DND-41 (cell line): Measurements from ENCODE around the gene ME3.

ENCODE experiments used
- ATAC-seq: fragments of 200-7000 bp; cut with Tn5 transposase; 3 replicates; pipeline ENCODE4 v1.9.1; 2021; ENCODE audit warnings: low read depth; ENCODE audit not compliant: insufficient read depth
- DNase-seq: peaks from one replicate; pipeline ENCODE4 v3.0.0-alpha.2; 2020
- H2AFZ ChIP-seq: 2 replicates; pipeline ENCODE4 v1.6.0; 2012; ENCODE audit warnings: low read depth, low read length
- H3K27ac ChIP-seq: 2 replicates; pipeline ENCODE4 v1.5.1; 2012; ENCODE audit warnings: low read length, inconsistent platforms
- H3K27me3 ChIP-seq: fragments of 200-600 bp; sonication (generic); 2 replicates; pipeline ENCODE4 v1.6.0; 2012; ENCODE audit warnings: low read length, mild to moderate bottlenecking, inconsistent platforms; ENCODE audit not compliant: insufficient read depth, poor library complexity
- H3K36me3 ChIP-seq: 2 replicates; pipeline ENCODE4 v1.5.1; 2012; ENCODE audit warnings: low read length, inconsistent platforms; ENCODE audit not compliant: insufficient read depth
- H3K4me1 ChIP-seq: 2 replicates; pipeline ENCODE4 v1.5.1; 2012; ENCODE audit warnings: mild to moderate bottlenecking, low read length; ENCODE audit not compliant: insufficient read depth
- H3K4me2 ChIP-seq: 2 replicates; pipeline ENCODE4 v1.6.0; 2012; ENCODE audit warnings: mild to moderate bottlenecking, moderate library complexity, low read length, inconsistent platforms; ENCODE audit not compliant: insufficient read depth
- H3K4me3 ChIP-seq, 2 experiments: fragments of 200-600 bp in 1 of 2; shearing (Covaris generic) in 1 of 2; 2 replicates each; pipeline ENCODE4 v1.5.1; 2012 to 2016; ENCODE audit warnings: inconsistent platforms in 2 of 2, low read length in 2 of 2, mild to moderate bottlenecking in 2 of 2, low read depth in 1 of 2, moderate library complexity in 1 of 2
- H3K79me2 ChIP-seq: 2 replicates; pipeline ENCODE4 v1.6.0; 2012; ENCODE audit warnings: low read length, inconsistent platforms; ENCODE audit not compliant: insufficient read depth
- H3K9ac ChIP-seq: 2 replicates; pipeline ENCODE4 v1.6.0; 2012; ENCODE audit warnings: low read depth, mild to moderate bottlenecking, inconsistent platforms, low read length, moderate library complexity
- H3K9me3 ChIP-seq: 2 replicates; pipeline ENCODE4 v1.5.1; 2012; ENCODE audit warnings: low read length, moderate library complexity, mild to moderate bottlenecking, inconsistent platforms; ENCODE audit not compliant: insufficient read depth, severe bottlenecking
- H4K20me1 ChIP-seq: 2 replicates; pipeline ENCODE4 v1.6.0; 2012; ENCODE audit warnings: low read length; ENCODE audit not compliant: insufficient read depth
- EZH2 ChIP-seq: IDR thresholded peaks from 3 replicates; pipeline ENCODE4 v1.6.1; 2012; ENCODE audit warnings: borderline replicate concordance, low read depth, mild to moderate bottlenecking, moderate library complexity, low read length, inconsistent platforms; ENCODE audit not compliant: severe bottlenecking
- TF ChIP-seq, protein P1 (sequence below): IDR thresholded peaks from 2 replicates; pipeline ENCODE4 v1.5.1; 2012; ENCODE audit warnings: borderline replicate concordance, low read length, moderate library complexity, mild to moderate bottlenecking; ENCODE audit not compliant: poor library complexity, severe bottlenecking; ENCODE audit errors: extremely low read depth

The ME3 gene

DNA sequence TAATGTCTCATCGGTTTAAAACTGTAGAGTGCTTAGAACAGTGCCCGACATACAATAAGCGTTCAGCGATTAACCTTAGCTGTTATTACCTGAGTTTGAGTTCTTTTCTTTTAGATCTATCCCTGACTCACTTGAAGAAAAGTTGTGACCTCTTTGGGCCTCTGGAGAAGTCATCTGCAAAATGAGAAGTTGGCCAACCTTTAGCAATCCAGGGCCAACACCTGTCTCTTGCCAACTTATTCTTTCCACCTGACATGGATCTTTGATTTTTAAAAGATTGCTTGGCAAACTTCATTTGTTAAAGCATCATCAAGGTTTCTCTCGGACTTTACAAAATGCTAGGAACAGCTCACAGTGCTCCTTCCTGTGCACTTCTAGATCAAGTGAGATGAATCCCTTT is 208.5 kb downstream of the ME3 start:
- Histone ChIP-seq H3K4me1 (no peaks in the 10 kb centered on the region), H2AFZ (no peak overlapping the region), H3K27me3 (no peaks in the 10 kb centered on the region), H4K20me1 (no peaks in the 10 kb centered on the region), H3K4me2 (no peak overlapping the region), H3K9me3 (no peaks in the 10 kb centered on the region), H3K9ac (no peak overlapping the region), H3K4me3 (no peak overlapping the region), H3K79me2 (no peaks in the 10 kb centered on the region), H3K36me3 (no peaks in the 10 kb centered on the region), H3K27ac (no peak overlapping the region)
- DNase-seq (no peak), ATAC-seq (no peak)
- no peak for TF ChIP-seq EZH2
- TF ChIP-seq, protein P1, sequence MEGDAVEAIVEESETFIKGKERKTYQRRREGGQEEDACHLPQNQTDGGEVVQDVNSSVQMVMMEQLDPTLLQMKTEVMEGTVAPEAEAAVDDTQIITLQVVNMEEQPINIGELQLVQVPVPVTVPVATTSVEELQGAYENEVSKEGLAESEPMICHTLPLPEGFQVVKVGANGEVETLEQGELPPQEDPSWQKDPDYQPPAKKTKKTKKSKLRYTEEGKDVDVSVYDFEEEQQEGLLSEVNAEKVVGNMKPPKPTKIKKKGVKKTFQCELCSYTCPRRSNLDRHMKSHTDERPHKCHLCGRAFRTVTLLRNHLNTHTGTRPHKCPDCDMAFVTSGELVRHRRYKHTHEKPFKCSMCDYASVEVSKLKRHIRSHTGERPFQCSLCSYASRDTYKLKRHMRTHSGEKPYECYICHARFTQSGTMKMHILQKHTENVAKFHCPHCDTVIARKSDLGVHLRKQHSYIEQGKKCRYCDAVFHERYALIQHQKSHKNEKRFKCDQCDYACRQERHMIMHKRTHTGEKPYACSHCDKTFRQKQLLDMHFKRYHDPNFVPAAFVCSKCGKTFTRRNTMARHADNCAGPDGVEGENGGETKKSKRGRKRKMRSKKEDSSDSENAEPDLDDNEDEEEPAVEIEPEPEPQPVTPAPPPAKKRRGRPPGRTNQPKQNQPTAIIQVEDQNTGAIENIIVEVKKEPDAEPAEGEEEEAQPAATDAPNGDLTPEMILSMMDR = no peak

DNA sequence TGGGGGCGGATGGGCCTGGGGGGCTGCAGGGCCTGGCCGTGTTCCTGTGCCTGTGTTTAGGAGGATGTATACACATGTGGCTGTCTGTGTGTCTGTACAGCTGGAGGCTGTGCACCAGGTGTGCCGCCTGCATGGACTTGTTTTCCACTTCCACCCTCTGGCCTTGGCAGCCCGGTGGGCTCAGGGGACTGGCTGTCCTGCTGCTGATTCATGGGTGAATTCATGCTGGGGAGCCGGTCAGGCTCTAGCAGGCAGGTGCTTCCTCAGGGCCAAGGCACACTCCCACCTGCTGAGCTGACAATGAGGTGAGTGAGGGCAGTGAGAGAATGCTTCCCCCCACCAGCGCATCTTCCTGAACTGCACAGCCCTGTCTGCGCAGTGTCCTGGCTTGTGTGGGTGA is 209.3 kb downstream of the ME3 start:
- no peak for DNase-seq
- Histone ChIP-seq H3K36me3 (no peaks in the 10 kb centered on the region), H3K9ac (no peak overlapping the region), H3K27ac (no peak overlapping the region), H4K20me1 (no peaks in the 10 kb centered on the region), H3K27me3 (no peaks in the 10 kb centered on the region), H3K9me3 (no peaks in the 10 kb centered on the region), H3K79me2 (no peaks in the 10 kb centered on the region), H3K4me2 (no peak overlapping the region), H3K4me1 (no peaks in the 10 kb centered on the region), H3K4me3 (no peak overlapping the region), H2AFZ (no peak overlapping the region)
- TF ChIP-seq EZH2 = no peak
- TF ChIP-seq, protein P1 = no peak
- no peak for ATAC-seq

DNA sequence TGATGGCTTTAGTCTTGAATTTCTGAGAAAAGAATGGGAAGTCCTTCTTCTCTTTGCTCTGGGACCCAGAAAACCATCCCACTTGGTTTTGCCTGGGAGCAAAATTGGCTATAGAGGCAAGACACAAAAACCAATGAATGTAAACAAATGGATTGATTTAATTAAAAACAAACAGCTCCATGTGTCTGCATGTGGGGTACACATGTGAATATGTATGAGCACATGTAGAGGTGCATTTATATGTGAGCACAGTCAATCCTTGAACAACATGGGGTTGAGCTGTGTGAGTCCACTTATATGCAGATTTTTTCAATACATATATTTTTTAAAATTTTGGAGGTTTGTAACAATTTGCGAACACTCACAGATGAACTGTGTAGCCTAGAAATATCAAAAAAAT is 210.5 kb downstream of the ME3 start:
- Histone ChIP-seq H3K79me2 (no peaks in the 10 kb centered on the region), H3K36me3 (no peaks in the 10 kb centered on the region), H3K4me3 (no peak overlapping the region), H3K27ac (no peak overlapping the region), H3K4me1 (no peaks in the 10 kb centered on the region), H3K9me3 (no peaks in the 10 kb centered on the region), H4K20me1 (no peaks in the 10 kb centered on the region), H3K9ac (no peak overlapping the region), H3K27me3 (no peaks in the 10 kb centered on the region), H3K4me2 (no peak overlapping the region), H2AFZ (no peak overlapping the region)
- ATAC-seq (no peak), DNase-seq (no peak)
- no peak for TF ChIP-seq EZH2
- TF ChIP-seq, protein P1 = no peak
